PC-3 (cell line): Measurements from ENCODE around the gene PRMT1. TPM values are rescaled to one million over a fixed set of nuclear protein-coding genes. Genes with fewer than 3 reads are reported as not detected.
A peak's percentile ranks its signal among the peaks of the same experiment; 100 is the strongest.

Experiments
- ATAC-seq: fragments of 200-7000 bp; cut with Tn5 transposase; 2 replicates; pipeline ENCODE4 v1.9.1; 2020; ENCODE audit warnings: mild to moderate bottlenecking, moderate library complexity
- BruUV-seq: library from RNA; stranded (reverse); fragments of 400-500 nt; replicated peaks from 2 replicates; lab custom pipeline; 2021; lab: Mats Ljungman, UMichigan
- CTCF ChIA-PET: fragments of 300-600 bp; sonication (Branson Sonifier 250); formaldehyde crosslinking; loops from one replicate; lab custom pipeline; 2022; ENCODE audit warnings: antibody characterized with exemption; lab: Charles Lee
- POLR2A ChIA-PET: fragments of 300-600 bp; sonication (Branson Sonifier 250); formaldehyde crosslinking; loops from one replicate; lab custom pipeline; 2022; ENCODE audit warnings: antibody characterized with exemption; ENCODE audit not compliant: unreplicated experiment; lab: Charles Lee
- DNase-seq: peaks from one replicate; pipeline ENCODE4 v3.0.0-alpha.2; 2015
- H2AFZ ChIP-seq: fragments of 300-600 bp; sonication (generic); 2 replicates; pipeline ENCODE4 v1.6.0; 2016; ENCODE audit warnings: antibody characterized with exemption, low read length
- H3F3A ChIP-seq: fragments of 300-600 bp; sonication (generic); one replicate; pipeline ENCODE4 v1.6.0; 2017; ENCODE audit warnings: antibody characterized with exemption, low read length, control low read depth, mild to moderate bottlenecking; ENCODE audit not compliant: unreplicated experiment
- H3K27ac ChIP-seq: fragments of 300-600 bp; sonication (generic); 2 replicates; pipeline ENCODE4 v1.5.1; 2016; ENCODE audit warnings: mild to moderate bottlenecking, low read length
- H3K27me3 ChIP-seq: fragments of 300-600 bp; sonication (generic); 2 replicates; pipeline ENCODE4 v1.6.1; 2016; ENCODE audit warnings: low read length, mixed read lengths
- H3K36me3 ChIP-seq: fragments of 300-600 bp; sonication (generic); 2 replicates; pipeline ENCODE4 v1.6.1; 2016; ENCODE audit warnings: low read depth, mixed run types, low read length, mixed read lengths
- H3K4me1 ChIP-seq: fragments of 300-600 bp; sonication (generic); 2 replicates; pipeline ENCODE4 v1.5.1; 2016; ENCODE audit warnings: low read length; ENCODE audit not compliant: insufficient read depth
- H3K4me2 ChIP-seq: fragments of 300-600 bp; sonication (generic); 2 replicates; pipeline ENCODE4 v1.6.0; 2016; ENCODE audit warnings: low read length
- H3K4me3 ChIP-seq: fragments of 300-600 bp; sonication (generic); 2 replicates; pipeline ENCODE4 v1.5.1; 2016; ENCODE audit warnings: mild to moderate bottlenecking, low read length, mixed read lengths
- H3K79me2 ChIP-seq: fragments of 300-600 bp; sonication (generic); 2 replicates; pipeline ENCODE4 v1.6.1; 2017; ENCODE audit warnings: low read length, mixed read lengths
- H3K9ac ChIP-seq: fragments of 300-600 bp; sonication (generic); 2 replicates; pipeline ENCODE4 v1.6.0; 2016; ENCODE audit warnings: mild to moderate bottlenecking, low read length
- H3K9me2 ChIP-seq: fragments of 300-600 bp; sonication (generic); replicated peaks from 2 replicates; pipeline ENCODE4 v1.6.1; 2016; ENCODE audit warnings: mixed run types, low read length, mixed read lengths
- H3K9me3 ChIP-seq: fragments of 300-600 bp; sonication (generic); 2 replicates; pipeline ENCODE4 v1.6.1; 2016; ENCODE audit warnings: low read length, mixed read lengths
- H4K20me1 ChIP-seq: fragments of 300-600 bp; sonication (generic); 2 replicates; pipeline ENCODE4 v1.6.1; 2016; ENCODE audit warnings: low read length, mixed read lengths
- CTCF ChIP-seq: fragments of 300-600 bp; sonication (generic); conservative IDR thresholded peaks from 2 replicates; pipeline ENCODE4 v1.5.1; 2017; ENCODE audit warnings: antibody characterized with exemption, low read depth, mild to moderate bottlenecking, low read length
- EZH2 ChIP-seq: fragments of 300-600 bp; sonication (generic); IDR thresholded peaks from one replicate; pipeline ENCODE4 v1.6.1; 2017; ENCODE audit warnings: antibody characterized with exemption, mild to moderate bottlenecking, low read length; ENCODE audit not compliant: unreplicated experiment
- EZH2phosphoT487 ChIP-seq: fragments of 300-600 bp; sonication (generic); IDR thresholded peaks from 2 replicates; pipeline ENCODE4 v1.6.1; 2018; ENCODE audit warnings: mild to moderate bottlenecking, antibody characterized with exemption, low read length, borderline replicate concordance
- intact Hi-C: fragments of 100-400 bp; cut with micrococcal nuclease; formaldehyde crosslinking; loops from 2 replicates; pipeline ENCODE4 v1.9.0; 2023
- total RNA-seq: library from RNA; depleted of rRNA; stranded (reverse); fragments of >200 nt; gene quantifications from 2 replicates; pipeline ENCODE4 v1.2.3, GENCODE V29; 2014

PRMT1 gene
- total RNA-seq, 1 experiment from 2014 or later = 625 TPM

GRCh38 chr19:49652551-49653465 is 24.3 kb upstream of the PRMT1 start:
- Histone ChIP-seq H3K9ac (no peak overlapping the region), H3F3A (no peaks in the 10 kb centered on the region), H3K79me2 (peaks cover 21% of the 10 kb centered on the region), H3K27me3 (no peaks in the 10 kb centered on the region), H3K4me1 (no peaks in the 10 kb centered on the region), H3K9me2 (no peaks in the 10 kb centered on the region), H3K4me3 (no peak overlapping the region), H2AFZ (no peak overlapping the region), H3K36me3 (peaks cover 50% of the 10 kb centered on the region), H4K20me1 (0 out of 2 replicates have a peak, but pooled peaks cover 3% of the 10 kb centered on the region), H3K27ac (no peak overlapping the region), H3K9me3 (no peaks in the 10 kb centered on the region), H3K4me2 (no peak overlapping the region)
- POLR2A ChIA-PET = no interaction called here
- TSS peak; percentile 50 for BruUV-seq
- no peak for ATAC-seq
- CTCF ChIA-PET = no interaction called here
- TF ChIP-seq EZH2phosphoT487 (no peak), EZH2 (no peak), CTCF (no peak)
- intact Hi-C loops = no loop called here
- no peak for DNase-seq

GRCh38 chr19:49653466-49653806 is 23.6 kb upstream of the PRMT1 start:
- H3K9ac ChIP-seq = no peak overlapping the region
- peaks cover 51% of the 10 kb centered on the region for H3K36me3 ChIP-seq
- no peak overlapping the region for H3K4me3 ChIP-seq
- no peak overlapping the region for H3K27ac ChIP-seq
- 0 out of 2 replicates have a peak, but pooled peaks cover 3% of the 10 kb centered on the region for H4K20me1 ChIP-seq
- no peaks in the 10 kb centered on the region for H3K27me3 ChIP-seq
- CTCF ChIA-PET = no interaction called here
- no peak overlapping the region for H3K4me2 ChIP-seq
- POLR2A ChIA-PET = no interaction called here
- H3F3A ChIP-seq = no peaks in the 10 kb centered on the region
- H3K4me1 ChIP-seq = no peaks in the 10 kb centered on the region
- ATAC-seq (no peak), DNase-seq (no peak)
- H3K79me2 ChIP-seq = peaks cover 18% of the 10 kb centered on the region
- BruUV-seq = no TSS peak
- no peaks in the 10 kb centered on the region for H3K9me3 ChIP-seq
- intact Hi-C loops = no loop called here
- TF ChIP-seq EZH2phosphoT487 (no peak), CTCF (no peak)
- H2AFZ ChIP-seq = no peak overlapping the region
- H3K9me2 ChIP-seq = no peaks in the 10 kb centered on the region

GRCh38 chr19:49654581-49654980 is 22.5 kb upstream of the PRMT1 start:
- H3K4me2 ChIP-seq = no peak overlapping the region
- H3K9me2 ChIP-seq = no peaks in the 10 kb centered on the region
- H3F3A ChIP-seq = no peaks in the 10 kb centered on the region
- no peak for ATAC-seq
- no TSS peak for BruUV-seq
- H4K20me1 ChIP-seq = 0 out of 2 replicates have a peak, but pooled peaks cover 3% of the 10 kb centered on the region
- no peaks in the 10 kb centered on the region for H3K4me1 ChIP-seq
- TF ChIP-seq CTCF = no peak
- no peak for TF ChIP-seq EZH2
- no peak for TF ChIP-seq EZH2phosphoT487
- H3K27ac ChIP-seq = no peak overlapping the region
- H3K4me3 ChIP-seq = no peak overlapping the region
- H3K27me3 ChIP-seq = no peaks in the 10 kb centered on the region
- POLR2A ChIA-PET = no interaction called here
- H3K36me3 ChIP-seq = peaks cover 56% of the 10 kb centered on the region
- peaks cover 11% of the 10 kb centered on the region for H3K79me2 ChIP-seq
- H3K9me3 ChIP-seq = no peaks in the 10 kb centered on the region
- CTCF ChIA-PET = no interaction called here
- H2AFZ ChIP-seq = no peak overlapping the region
- H3K9ac ChIP-seq = no peak overlapping the region
- intact Hi-C loops = no loop called here
- DNase-seq = no peak
